Chondrocyte (in vitro differentiated cells): ENCODE data around the gene HCRTR1. TPM values are rescaled to one million over a fixed set of nuclear protein-coding genes. Genes with fewer than 3 reads are reported as not detected.

Experiments
- DNase-seq: peaks from one replicate; pipeline ENCODE4 v3.0.0; 2021; ENCODE audit warnings: mixed read lengths, low spot score
- H3K27ac Mint-ChIP-seq: one replicate; pipeline ENCODE4 v1.8.0; 2021; ENCODE audit warnings: mild to moderate bottlenecking, moderate library complexity, mixed read lengths; ENCODE audit not compliant: unreplicated experiment
- H3K27me3 Mint-ChIP-seq: 2 replicates; pipeline ENCODE4 v1.8.0; 2021; ENCODE audit warnings: low read depth, mixed read lengths
- H3K36me3 Mint-ChIP-seq: 2 replicates; pipeline ENCODE4 v1.8.0; 2021; ENCODE audit warnings: low read depth, mixed read lengths
- H3K4me1 Mint-ChIP-seq: 2 replicates; pipeline ENCODE4 v1.8.0; 2021; ENCODE audit warnings: low read depth, mild to moderate bottlenecking, mixed read lengths
- H3K4me3 Mint-ChIP-seq: one replicate; pipeline ENCODE4 v1.8.0; 2021; ENCODE audit warnings: mild to moderate bottlenecking, moderate library complexity, mixed read lengths; ENCODE audit not compliant: unreplicated experiment
- H3K9me3 Mint-ChIP-seq: 2 replicates; pipeline ENCODE4 v1.8.0; 2021; ENCODE audit warnings: low read depth, mixed read lengths
- total RNA-seq: library from RNA; stranded (reverse); gene quantifications from 3 replicates; pipeline ENCODE4 v1.2.1, GENCODE V29; 2021
- TF ChIP-seq, protein P1 (sequence below): fragments of 200-600 bp; sonication (generic); IDR thresholded peaks from 2 replicates; pipeline ENCODE4 v1.5.0; 2021; ENCODE audit warnings: antibody characterized with exemption, mild to moderate bottlenecking, moderate library complexity

HCRTR1 gene
- total RNA-seq, 1 donor from 2014 or later: 0.45 TPM

DNA sequence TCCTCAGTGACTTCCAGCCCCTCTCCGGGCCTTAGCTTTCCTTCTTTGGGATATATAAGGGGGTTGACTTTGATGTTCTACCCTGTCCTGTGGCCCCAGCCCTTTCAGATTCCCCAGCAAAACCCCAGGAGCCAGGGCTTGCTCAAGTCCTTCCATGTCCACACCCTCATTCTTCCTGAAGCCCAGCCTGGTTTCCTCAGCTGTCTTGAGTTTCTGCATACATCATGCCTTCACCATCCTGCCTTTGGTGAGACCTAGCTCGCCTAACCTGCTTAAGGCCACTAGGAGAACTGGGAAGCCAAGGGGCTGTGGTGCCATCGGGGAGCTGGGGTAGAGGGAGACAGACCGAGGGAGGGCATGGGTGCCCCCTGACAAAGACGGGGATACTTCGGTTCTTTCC lies 44.4 kb downstream of the HCRTR1 start:
- TF ChIP-seq, protein P1, sequence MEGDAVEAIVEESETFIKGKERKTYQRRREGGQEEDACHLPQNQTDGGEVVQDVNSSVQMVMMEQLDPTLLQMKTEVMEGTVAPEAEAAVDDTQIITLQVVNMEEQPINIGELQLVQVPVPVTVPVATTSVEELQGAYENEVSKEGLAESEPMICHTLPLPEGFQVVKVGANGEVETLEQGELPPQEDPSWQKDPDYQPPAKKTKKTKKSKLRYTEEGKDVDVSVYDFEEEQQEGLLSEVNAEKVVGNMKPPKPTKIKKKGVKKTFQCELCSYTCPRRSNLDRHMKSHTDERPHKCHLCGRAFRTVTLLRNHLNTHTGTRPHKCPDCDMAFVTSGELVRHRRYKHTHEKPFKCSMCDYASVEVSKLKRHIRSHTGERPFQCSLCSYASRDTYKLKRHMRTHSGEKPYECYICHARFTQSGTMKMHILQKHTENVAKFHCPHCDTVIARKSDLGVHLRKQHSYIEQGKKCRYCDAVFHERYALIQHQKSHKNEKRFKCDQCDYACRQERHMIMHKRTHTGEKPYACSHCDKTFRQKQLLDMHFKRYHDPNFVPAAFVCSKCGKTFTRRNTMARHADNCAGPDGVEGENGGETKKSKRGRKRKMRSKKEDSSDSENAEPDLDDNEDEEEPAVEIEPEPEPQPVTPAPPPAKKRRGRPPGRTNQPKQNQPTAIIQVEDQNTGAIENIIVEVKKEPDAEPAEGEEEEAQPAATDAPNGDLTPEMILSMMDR: no peak
- H3K9me3 Mint-ChIP-seq: no peaks in the 10 kb centered on the region

GRCh38 chr1:31662463-31662862 lies 45.0 kb downstream of the HCRTR1 start:
- TF ChIP-seq, protein P1: no peak
- peaks cover 37% of the 10 kb centered on the region for H3K4me1 Mint-ChIP-seq
- H3K9me3 Mint-ChIP-seq: no peaks in the 10 kb centered on the region
- peaks cover 22% of the 10 kb centered on the region for H3K36me3 Mint-ChIP-seq
- H3K27me3 Mint-ChIP-seq: no peaks in the 10 kb centered on the region
- no peak overlapping the region for H3K4me3 Mint-ChIP-seq
- H3K27ac Mint-ChIP-seq: peak overlapping the region; percentile 12
- no peak for DNase-seq

More for the DNA sequence above, 44.4 kb downstream of the HCRTR1 start:
- no peak overlapping the region for H3K27ac Mint-ChIP-seq
- H3K4me1 Mint-ChIP-seq: peaks cover 33% of the 10 kb centered on the region
- no peak overlapping the region for H3K4me3 Mint-ChIP-seq
- no peak for DNase-seq
- peaks cover 26% of the 10 kb centered on the region for H3K36me3 Mint-ChIP-seq
- no peaks in the 10 kb centered on the region for H3K27me3 Mint-ChIP-seq

DNA sequence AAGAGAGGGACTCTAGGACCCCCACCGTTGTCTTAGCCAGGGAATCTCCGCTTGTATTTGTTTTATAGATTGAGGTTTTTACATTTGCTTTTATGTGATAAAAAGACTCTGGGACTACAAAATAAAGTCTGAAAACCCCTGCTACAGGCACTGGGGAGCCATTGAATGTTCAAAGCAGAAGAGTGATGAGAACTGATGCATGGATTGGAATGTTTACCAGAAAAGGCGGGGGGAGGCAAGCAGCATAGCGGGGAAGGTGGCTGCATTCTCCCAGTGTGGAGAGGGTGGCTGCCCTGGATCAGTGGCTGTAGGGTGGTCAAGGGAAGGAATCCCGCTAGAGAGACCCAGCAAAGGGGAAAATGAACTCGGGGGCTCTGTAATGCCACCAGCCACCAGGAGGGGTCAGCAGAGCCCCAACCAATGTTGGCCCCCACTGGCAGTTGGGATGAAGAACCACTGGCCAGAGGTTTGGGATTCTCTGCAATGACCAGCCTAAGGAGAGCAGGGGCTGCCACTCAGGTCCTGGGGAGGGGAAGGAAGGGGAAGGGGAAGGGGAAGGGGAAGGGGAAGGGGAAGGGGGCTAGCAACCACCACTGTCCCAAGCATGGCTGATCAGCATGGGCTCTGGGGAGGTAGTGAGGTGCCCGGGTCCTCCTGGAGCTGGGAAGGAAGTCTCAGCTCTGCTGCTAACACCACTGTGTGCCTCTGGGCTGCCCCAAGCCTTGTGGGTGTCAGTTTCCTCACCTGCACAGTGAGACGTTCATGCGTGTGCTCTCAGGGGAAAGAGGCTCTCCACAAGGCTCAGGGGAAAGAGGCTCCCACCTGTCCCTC lies 46.3 kb downstream of the HCRTR1 start:
- no peaks in the 10 kb centered on the region for H3K9me3 Mint-ChIP-seq
- TF ChIP-seq, protein P1: peak; percentile 86
- H3K27ac Mint-ChIP-seq: peak overlapping the region; percentile 12

DNA sequence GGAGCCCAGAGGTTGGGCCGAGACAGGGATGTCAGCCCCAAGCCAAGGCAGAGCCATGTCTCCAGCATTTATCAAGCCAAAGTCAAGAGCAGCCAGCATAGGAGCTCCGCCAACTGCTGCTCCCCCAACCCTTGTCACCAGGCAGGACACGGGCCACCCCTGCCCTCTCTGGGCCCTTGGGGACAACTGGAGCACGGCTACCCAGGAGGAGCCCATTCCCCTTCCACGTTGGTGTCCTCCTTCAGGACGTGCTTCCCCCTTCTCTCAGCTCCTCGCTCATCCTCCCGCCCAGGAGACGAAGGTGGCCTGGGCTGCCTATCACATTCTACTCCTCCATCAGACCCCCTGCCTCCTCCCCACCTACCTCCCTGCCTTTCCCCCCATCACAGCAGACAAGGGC lies 47.0 kb downstream of the HCRTR1 start:
- Mint-ChIP-seq H3K4me3 (no peak overlapping the region), H3K27ac (no peak overlapping the region), H3K4me1 (peaks cover 54% of the 10 kb centered on the region), H3K27me3 (no peaks in the 10 kb centered on the region), H3K9me3 (no peaks in the 10 kb centered on the region), H3K36me3 (peaks cover 14% of the 10 kb centered on the region)
- TF ChIP-seq, protein P1: no peak
- DNase-seq: no peak

More for the DNA sequence above, 46.3 kb downstream of the HCRTR1 start:
- no peak for DNase-seq
- peaks cover 14% of the 10 kb centered on the region for H3K36me3 Mint-ChIP-seq
- H3K4me1 Mint-ChIP-seq: peaks cover 49% of the 10 kb centered on the region
- H3K27me3 Mint-ChIP-seq: no peaks in the 10 kb centered on the region
- no peak overlapping the region for H3K4me3 Mint-ChIP-seq

DNA sequence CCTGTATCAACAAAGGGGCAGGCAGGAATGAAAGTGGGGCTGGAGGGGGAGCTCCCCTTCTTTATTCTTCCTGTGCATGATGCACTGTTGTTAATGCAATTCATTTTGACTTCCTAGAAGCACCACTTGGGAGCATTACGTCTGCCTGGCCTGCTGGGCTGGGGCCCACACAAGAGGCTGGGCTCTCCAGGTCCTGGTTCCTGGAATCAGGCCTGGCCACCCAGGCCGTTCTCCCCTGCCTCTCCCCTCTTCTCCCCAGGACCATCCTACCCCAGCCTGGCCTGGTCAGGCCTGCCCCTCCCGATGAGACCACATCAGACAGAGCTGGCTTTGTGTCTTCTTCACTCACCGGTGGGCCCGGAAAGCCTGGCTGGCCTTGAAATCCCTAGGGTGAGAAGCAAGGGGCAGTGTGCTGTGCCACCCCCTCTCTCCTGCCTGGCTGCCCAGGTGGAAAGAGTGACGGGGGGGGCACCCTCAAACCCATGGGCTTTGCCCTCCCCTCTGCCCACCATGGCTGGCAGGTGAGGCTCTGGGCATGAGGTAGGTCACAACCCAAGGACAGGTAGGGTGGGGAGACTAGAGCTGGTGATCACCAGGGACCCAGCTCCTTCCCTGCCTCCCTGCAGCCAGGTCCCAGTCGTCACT lies 47.9 kb downstream of the HCRTR1 start:
- TF ChIP-seq, protein P1: no peak
- Mint-ChIP-seq H3K4me1 (peaks cover 57% of the 10 kb centered on the region), H3K27me3 (no peaks in the 10 kb centered on the region), H3K27ac (peak overlapping the region; percentile 92), H3K9me3 (no peaks in the 10 kb centered on the region), H3K36me3 (peaks cover 12% of the 10 kb centered on the region), H3K4me3 (no peak overlapping the region)
- no peak for DNase-seq
